Measurements from ENCODE around the gene HNF1A. TPM values are rescaled to one million over a fixed set of nuclear protein-coding genes. Genes with fewer than 3 reads are reported as not detected.

HNF1A gene
- total and polyA plus RNA-seq, 8 donors, result 0.89 to 14.5 (median 6.0) TPM

DNA sequence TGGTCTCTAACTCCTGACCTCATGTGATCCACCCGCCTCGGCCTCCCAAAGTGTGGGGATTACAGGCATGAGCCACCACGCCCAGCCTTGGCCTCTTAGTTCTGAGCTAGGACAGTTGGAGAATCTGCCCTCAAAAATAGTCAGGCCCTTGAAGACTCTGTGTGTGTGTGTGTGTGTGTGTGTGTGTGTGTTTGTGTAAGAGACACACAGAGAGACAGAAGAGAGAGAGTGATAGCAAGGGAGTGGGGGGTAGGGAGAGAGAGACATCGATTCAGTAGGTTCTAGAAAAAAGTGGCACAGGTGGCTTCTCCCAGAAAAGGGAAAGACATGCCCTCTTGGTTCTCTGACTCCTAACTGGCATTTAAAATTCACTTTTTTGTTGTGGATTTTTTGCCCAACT lies 5.4 kb downstream of the HNF1A start:
- Histone ChIP-seq H3K36me3 (peaks cover 0 to 5% (median 3%) of the 10 kb centered on the region in 4 donors), H3K9me3 (no peaks in the 10 kb centered on the region), H3K27ac (peak overlapping the region; percentile 70 to 92 (median 91)), H3K4me3 (no peak overlapping the region), H3K4me1 (peaks cover 20 to 47% (median 31%) of the 10 kb centered on the region in 4 donors), H3K27me3 (no peaks in the 10 kb centered on the region)
- DNase-seq, result no peak
- intact Hi-C loops (cut with DNase I; ENCODE audit: low total_unique reads), result no loop called here
- 61 to 78% (median 62%) methylated on average over 4 of the region's 4 CpGs for WGBS, 5 donors
- TF ChIP-seq, protein P1, sequence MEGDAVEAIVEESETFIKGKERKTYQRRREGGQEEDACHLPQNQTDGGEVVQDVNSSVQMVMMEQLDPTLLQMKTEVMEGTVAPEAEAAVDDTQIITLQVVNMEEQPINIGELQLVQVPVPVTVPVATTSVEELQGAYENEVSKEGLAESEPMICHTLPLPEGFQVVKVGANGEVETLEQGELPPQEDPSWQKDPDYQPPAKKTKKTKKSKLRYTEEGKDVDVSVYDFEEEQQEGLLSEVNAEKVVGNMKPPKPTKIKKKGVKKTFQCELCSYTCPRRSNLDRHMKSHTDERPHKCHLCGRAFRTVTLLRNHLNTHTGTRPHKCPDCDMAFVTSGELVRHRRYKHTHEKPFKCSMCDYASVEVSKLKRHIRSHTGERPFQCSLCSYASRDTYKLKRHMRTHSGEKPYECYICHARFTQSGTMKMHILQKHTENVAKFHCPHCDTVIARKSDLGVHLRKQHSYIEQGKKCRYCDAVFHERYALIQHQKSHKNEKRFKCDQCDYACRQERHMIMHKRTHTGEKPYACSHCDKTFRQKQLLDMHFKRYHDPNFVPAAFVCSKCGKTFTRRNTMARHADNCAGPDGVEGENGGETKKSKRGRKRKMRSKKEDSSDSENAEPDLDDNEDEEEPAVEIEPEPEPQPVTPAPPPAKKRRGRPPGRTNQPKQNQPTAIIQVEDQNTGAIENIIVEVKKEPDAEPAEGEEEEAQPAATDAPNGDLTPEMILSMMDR (IDR thresholded peaks at IDR 0.05), result no peak
- TF ChIP-seq EP300 (IDR thresholded peaks at IDR 0.05) (no peak), POLR2AphosphoS5 (IDR thresholded peaks at IDR 0.05) (no peak), POLR2A (IDR thresholded peaks at IDR 0.05) (no peak)

DNA sequence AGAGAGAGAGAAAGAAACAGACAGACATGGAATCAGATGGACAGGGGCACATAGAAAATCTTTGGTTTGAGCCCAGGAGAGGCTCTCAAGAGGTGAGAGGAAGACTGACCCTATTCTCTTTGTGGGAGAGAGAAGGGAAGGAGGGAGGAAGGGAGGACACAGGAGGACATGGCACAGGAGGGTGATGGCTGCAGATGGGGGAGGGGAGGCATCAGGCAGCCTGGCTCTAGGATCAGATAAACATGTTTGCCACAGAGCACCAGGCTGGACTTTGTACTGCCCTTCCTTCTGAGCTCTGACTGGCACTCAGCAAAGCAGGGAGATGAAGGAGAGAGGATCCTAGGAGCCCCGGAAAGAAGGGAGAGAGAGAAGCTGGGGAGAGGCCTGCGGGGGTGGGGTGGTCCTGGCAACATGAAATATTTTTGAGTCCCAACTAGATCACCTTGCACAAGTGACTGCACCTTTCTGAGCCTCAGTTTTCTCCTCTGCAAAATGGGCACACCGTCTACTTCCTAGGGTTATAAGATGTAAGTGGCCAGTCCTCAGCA lies 6.1 kb downstream of the HNF1A start:
- H3K9me3 ChIP-seq, result no peaks in the 10 kb centered on the region
- TF ChIP-seq POLR2A (IDR thresholded peaks at IDR 0.05) (no peak), POLR2AphosphoS5 (IDR thresholded peaks at IDR 0.05) (peak in 2 of 3 donors; percentile 51 to 77)
- H3K27me3 ChIP-seq, result no peaks in the 10 kb centered on the region
- H3K36me3 ChIP-seq, result peaks cover 0 to 9% (median 7%) of the 10 kb centered on the region in 4 donors
- peak overlapping the region; percentile 70 to 92 (median 91) for H3K27ac ChIP-seq
- peak; percentile 83 to 86 for DNase-seq
- 39 to 66% (median 60%) methylated on average over 3 of the region's 3 CpGs for WGBS, 5 donors
- intact Hi-C loops (cut with DNase I; ENCODE audit: low total_unique reads), result no loop called here
- no peak overlapping the region for H3K4me3 ChIP-seq
- peaks cover 20 to 46% (median 31%) of the 10 kb centered on the region in 4 donors for H3K4me1 ChIP-seq

DNA sequence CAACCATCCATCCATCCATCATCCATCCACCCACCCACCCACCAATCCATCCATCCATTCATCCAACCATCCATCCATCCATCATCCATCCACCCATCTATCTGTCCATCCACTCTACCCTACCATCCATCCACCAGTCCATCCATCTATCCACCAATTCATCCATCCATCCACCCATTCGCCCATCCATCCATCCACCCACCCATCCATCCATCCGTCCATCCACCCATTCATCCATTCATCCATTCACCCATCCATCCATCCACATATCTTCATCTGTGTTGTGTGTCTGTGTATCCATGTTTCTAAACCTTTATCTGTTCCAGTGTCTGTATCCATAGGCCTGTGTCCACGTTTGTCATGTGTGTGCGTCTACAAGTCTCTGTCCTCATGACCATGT lies 9.9 kb downstream of the HNF1A start:
- DNase-seq, result no peak
- Histone ChIP-seq H3K36me3 (peaks cover 0 to 10% (median 7%) of the 10 kb centered on the region in 4 donors), H3K9me3 (no peaks in the 10 kb centered on the region), H3K4me1 (peaks cover 11 to 26% (median 20%) of the 10 kb centered on the region in 4 donors), H3K27ac (no peak overlapping the region), H3K4me3 (no peak overlapping the region), H3K27me3 (no peaks in the 10 kb centered on the region)
- 89 to 95% (median 91%) methylated on average over 4 of the region's 4 CpGs for WGBS, 5 donors
- intact Hi-C loops (cut with DNase I; ENCODE audit: low total_unique reads), result no loop called here
- TF ChIP-seq, protein P1 (IDR thresholded peaks at IDR 0.05), result no peak
- TF ChIP-seq POLR2A (IDR thresholded peaks at IDR 0.05) (no peak), EP300 (IDR thresholded peaks at IDR 0.05) (no peak), POLR2AphosphoS5 (IDR thresholded peaks at IDR 0.05) (no peak)

DNA sequence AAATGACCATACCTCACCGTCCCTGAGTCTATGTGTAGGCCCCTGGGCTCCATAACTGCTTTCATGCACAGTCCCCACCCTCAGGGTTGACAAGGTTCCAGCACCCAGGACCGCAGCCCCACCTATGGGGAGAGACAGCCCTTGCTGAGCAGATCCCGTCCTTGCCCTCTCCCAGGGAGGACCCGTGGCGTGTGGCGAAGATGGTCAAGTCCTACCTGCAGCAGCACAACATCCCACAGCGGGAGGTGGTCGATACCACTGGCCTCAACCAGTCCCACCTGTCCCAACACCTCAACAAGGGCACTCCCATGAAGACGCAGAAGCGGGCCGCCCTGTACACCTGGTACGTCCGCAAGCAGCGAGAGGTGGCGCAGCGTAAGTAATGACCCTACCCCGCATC lies 10.3 kb downstream of the HNF1A start:
- Histone ChIP-seq H3K27me3 (no peaks in the 10 kb centered on the region), H3K9me3 (no peaks in the 10 kb centered on the region), H3K4me3 (no peak overlapping the region), H3K27ac (no peak overlapping the region), H3K4me1 (peaks cover 10 to 22% (median 16%) of the 10 kb centered on the region in 4 donors), H3K36me3 (peaks cover 0 to 14% (median 8%) of the 10 kb centered on the region in 4 donors)
- TF ChIP-seq POLR2AphosphoS5 (IDR thresholded peaks at IDR 0.05), result no peak
- TF ChIP-seq, protein P1 (IDR thresholded peaks at IDR 0.05), result no peak
- TF ChIP-seq POLR2A (IDR thresholded peaks at IDR 0.05), result no peak
- no peak for TF ChIP-seq EP300 (IDR thresholded peaks at IDR 0.05)
- WGBS, 5 donors, result 89 to 94% (median 92%) methylated on average over 17 of the region's 17 CpGs
- intact Hi-C loops (cut with DNase I; ENCODE audit: low total_unique reads), result no loop called here
- no peak for DNase-seq

DNA sequence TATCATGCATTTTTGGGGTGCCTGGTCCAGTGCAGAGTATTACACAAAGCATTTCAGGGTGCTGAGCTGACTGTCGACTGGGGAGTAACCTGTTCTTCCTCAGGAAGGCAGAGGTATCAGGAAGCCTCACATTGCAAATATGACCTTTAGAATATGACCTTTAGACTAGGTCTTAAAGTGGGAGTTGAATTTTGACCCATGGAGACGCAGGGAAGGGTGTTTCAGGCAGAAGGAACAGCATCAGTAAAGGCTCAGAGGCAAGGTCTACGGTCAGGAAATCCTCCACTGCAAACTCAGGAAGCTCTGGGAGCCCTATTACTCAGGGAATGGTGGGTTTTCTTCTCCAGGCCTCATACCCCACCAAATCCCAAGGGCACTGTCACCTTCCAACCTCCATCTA lies 11.3 kb downstream of the HNF1A start:
- Histone ChIP-seq H3K27ac (no peak overlapping the region), H3K27me3 (no peaks in the 10 kb centered on the region), H3K9me3 (no peaks in the 10 kb centered on the region), H3K4me3 (no peak overlapping the region), H3K36me3 (peaks cover 0 to 24% (median 18%) of the 10 kb centered on the region in 4 donors), H3K4me1 (peaks cover 5 to 11% (median 9%) of the 10 kb centered on the region in 4 donors)
- WGBS, 5 donors, result 74 to 91% (median 83%) methylated on average over 3 of the region's 3 CpGs
- no peak for DNase-seq
- no peak for TF ChIP-seq POLR2A (IDR thresholded peaks at IDR 0.05)
- TF ChIP-seq, protein P1 (IDR thresholded peaks at IDR 0.05), result no peak
- no peak for TF ChIP-seq POLR2AphosphoS5 (IDR thresholded peaks at IDR 0.05)
- TF ChIP-seq EP300 (IDR thresholded peaks at IDR 0.05), result no peak
- intact Hi-C loops (cut with DNase I; ENCODE audit: low total_unique reads), result no loop called here
